GM18499 (cell line): ENCODE data around the gene LDLRAD4.

Experiments used
- ATAC-seq: cut with Tn5 transposase; IDR thresholded peaks from one replicate; pipeline ENCODE4 v1.9.1; 2021; ENCODE audit warnings: moderate number of reproducible peaks; ENCODE audit not compliant: insufficient read depth, unreplicated experiment

Gene LDLRAD4

GRCh38 chr18:13518382-13518781 is 299.8 kb downstream of the LDLRAD4 start:
- no peak for ATAC-seq

- ATAC-seq, result no peak
Observed at GRCh38 chr18:13520306-13520705, 301.7 kb downstream of the LDLRAD4 start.

GRCh38 chr18:13520741-13521140 is 302.2 kb downstream of the LDLRAD4 start:
- no peak for ATAC-seq

- no peak for ATAC-seq
Observed at GRCh38 chr18:13521418-13521817, 302.9 kb downstream of the LDLRAD4 start.

DNA sequence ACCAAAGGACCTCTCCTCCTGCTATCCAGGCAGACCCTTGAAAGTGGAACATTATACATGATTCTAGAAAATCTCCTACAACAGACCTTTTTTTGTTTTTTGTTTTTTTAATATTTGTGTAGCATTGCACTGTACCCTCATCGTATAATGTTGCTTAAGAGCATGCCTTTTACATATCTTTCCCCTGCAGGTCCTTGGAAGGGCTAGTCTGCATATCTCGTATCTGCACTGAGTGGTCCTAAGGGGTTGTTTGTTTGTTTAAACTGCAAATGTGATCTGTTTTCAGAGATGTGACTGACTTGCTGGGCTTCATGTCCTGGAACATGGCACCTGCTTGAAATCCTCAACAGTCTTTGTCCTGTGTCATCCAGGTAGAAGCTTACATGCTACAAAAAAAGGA is 303.7 kb downstream of the LDLRAD4 start:
- no peak for ATAC-seq

DNA sequence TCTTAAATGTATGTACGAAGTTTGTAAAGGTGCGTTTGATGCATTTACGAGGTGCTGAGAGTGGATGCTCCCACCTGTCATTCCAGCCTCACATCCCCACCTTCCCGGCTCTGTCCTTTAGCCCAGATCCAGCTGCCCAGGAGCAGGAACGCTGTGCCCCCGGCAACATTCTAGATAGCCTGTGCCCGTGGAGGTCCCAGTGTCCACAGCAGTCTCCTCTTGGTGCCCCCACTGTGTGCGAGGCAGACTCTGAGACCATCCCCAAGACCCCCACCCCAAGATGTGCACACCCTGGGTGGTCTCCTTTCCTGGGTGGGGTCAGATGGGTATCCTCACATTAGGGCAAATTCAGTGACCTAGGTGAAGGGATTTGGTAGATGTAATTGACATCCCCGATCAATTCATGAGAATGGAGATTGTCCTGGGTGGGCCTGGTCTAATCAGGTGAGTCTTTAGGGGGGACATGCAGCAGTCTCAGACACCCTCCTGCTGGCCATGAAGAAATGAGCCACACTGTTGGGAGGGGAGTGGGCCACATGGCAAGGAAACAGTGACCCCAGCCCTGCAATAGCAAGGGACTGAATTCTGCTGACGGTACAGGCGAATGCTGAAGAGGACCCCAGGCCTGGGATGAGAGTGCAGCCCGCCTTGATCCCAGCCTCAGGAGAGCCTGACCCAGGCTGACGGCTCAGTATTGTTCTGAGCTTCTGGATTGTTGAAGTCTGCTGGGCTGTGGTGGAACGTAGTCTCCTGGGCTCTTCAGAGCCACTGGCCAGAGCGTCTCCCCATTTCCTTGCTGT is 304.5 kb downstream of the LDLRAD4 start:
- ATAC-seq, result no peak

- no peak for ATAC-seq
Observed at GRCh38 chr18:13524054-13524453, 305.5 kb downstream of the LDLRAD4 start.

DNA sequence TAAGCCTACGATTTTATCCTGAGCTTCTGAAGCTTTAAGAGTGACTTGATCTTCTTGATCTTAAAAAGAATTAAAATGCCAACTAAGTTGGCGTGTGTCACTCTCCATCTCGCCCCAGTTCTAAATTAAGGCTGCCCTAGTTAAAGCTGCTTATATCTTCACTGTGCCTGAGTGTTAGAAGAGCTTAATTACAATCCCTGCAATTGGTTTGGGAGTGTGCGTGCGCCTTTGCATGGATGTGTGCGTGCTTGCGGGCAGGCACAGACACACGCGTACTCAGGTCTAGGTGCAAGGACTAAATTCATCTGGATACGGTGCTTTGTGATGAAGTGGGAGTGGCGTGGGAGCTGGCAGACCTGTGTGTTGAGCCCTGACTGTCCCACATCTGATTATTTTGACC is 306.3 kb downstream of the LDLRAD4 start:
- ATAC-seq, result no peak

DNA sequence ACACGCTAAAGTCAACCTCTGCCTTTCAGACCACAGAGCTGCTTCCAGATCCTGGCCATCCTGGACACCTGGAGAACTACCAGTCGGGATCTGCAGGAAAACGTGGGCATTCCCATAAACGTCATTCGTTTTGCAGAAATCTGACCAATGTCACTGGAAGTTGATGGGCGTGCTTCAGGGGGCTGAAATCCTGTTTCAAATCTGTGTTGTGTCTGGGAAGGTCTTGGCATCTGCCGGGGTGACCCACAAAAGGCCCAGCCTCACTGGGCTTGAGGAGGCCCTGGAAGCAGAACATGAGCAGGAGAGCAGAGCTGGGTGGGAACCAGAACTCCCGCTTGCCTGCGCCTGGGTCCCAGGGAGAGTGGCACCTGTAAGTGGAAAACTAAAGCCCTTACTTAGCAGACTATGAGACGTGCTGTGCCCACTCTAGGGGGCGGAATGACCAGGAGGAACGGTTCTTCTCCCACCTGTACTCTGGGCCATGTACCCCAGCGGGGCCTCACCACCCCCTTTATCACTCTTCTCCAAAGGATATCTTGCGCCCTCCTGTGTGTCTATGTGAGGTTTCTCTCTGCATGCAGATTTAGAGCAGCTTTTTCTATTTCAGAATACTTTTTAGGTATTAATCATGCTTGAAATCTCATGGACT is 306.9 kb downstream of the LDLRAD4 start:
- ATAC-seq, result no peak

DNA sequence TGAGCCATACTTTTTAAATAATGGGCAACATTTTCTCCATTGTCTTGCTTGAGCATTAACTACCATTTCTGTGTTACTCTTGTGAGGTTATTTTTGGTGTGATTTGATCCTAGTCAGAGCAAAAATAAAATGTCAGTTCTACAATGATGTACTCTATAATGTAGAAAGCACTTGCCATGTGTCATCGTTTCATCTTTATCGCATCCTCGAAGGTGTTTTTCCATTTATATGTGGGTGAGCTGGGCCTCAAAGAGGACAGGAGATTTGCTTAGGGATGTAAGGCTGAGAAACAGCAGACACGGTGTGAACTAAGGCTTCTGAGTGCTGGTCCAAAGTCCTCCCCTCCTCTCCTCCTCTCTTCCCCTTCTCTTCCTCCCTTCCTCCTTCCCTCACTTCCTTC is 308.0 kb downstream of the LDLRAD4 start:
- no peak for ATAC-seq

DNA sequence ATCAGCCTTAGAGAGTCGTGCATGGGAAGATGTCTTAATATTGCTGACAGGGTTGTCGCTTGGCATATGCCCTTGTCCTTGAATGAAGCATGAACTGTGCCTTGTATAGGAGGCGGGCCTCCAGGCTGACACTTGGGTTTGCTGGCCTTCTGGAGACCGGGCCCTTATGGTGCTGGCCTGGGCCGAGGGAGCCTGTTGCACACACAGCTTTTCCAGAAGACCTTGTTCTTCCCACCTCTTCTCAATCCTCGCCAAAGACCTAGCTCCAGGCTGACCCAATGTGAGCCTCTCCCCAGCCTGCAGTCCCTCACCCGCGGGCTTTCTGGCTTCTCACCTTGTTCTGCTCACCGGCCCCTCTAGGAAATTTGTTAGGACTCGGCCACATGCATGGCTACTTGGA is 308.7 kb downstream of the LDLRAD4 start:
- no peak for ATAC-seq

DNA sequence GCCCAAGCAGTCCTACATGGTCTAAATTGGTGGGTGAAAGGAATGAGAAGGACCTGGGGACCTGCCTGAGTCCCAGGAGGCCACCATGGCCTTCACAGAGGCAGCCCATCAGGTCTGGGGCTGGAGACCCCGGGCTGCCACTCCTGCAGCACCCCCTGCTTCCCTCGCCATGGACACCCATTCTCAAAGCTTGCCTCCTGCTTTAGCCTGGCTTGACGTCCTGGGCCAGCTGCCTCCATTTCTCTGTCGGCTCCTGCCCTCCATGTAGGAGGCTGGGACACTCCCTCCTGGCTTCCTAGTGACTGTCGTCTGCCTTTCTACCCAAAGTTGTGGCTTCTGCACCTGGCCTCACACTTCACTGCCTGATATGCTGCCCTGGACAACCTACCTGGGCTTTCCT is 309.2 kb downstream of the LDLRAD4 start:
- no peak for ATAC-seq

DNA sequence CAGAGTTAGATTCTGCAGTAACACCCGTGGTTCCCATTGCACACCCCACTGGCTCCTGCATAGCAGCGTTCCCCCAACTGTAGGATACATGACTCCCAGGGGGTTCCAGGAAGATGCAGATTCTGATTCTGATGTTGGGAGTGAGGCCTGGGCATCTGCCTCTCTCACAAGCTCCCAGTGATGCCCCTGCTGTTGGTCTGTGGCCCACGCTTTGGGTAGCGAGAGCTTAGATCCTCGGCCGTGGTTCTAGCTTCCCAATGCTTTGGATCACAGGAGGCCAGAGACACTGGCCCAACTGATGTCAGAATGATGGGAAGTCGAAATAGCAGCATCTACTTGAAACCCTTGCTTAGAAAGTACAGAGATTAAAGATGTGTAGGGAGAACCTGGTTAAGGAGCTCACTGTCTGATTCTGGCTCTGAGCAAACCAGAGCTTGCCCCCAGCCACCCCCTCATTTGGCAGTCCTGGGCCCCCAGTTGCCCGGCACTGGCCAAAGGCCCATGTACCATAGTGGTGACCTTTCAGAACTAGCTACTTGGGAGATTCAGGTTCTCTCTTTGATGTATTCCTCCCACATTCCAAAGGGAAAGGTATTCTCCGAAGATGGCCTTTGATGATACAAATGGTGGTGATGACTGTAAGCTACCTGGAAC is 310.3 kb downstream of the LDLRAD4 start:
- no peak for ATAC-seq

DNA sequence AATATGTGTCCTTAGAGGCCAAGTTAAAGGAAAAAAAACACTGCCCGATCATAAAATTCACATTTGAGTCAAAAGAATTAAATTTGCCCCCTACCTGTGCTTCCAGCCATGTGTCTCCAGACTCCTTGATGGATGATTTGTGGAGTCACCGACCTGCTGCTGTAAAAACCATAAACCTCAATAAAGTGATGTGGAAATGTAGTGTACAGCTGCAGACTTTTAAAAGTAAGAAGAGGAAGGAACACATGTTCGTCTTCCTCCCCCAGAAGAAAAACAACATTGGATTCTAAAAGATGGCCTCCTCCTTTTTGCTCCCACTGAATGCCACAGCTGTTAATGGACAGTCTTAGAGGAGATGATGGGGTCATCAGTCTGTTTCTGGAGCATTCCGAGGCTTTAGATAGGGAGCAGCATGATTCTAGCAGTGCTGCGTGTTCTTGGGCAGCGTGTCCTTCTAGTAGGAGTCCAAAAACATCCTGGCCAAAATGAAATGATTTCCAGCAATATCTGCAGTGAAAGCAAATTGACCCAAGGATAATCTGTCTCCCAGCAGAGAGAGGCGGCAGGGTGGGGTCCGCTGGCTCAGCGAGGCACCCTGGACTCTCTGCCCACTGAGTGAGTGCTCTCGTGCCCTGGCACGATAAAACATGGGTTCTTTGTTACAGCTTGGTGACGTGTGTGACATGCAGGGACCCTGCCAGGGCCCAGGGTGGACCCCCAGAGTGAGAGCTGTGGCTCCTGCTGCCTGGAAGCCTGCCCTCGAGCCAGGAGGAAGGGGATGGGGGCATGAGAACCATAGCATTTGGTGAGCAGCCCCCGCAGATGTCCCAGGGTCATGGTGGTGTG is 311.7 kb downstream of the LDLRAD4 start:
- ATAC-seq, result no peak

DNA sequence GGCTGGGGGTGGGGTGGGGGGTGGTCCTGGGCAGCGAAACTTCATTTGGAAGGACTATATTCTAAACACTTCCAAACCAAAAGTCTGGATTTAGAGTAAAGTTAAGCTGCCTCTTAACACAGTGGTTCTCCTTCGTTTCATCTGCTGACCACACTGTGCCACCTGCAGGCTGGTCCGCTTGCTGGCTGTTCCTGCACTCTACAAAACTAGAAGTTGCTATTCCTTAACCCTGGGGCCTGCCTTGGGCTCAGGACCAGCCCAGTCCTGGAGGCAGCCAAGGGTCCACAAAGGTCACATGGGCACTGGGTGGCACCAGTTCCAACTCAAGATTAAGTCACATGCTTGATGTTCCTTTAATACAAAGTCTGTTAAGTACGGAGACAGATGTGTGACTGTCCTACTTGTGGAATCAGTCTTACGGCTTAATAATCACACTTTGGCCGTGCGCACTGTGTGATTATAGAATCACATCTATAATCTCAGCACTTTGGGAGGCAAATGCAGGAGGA is 312.4 kb downstream of the LDLRAD4 start:
- no peak for ATAC-seq

DNA sequence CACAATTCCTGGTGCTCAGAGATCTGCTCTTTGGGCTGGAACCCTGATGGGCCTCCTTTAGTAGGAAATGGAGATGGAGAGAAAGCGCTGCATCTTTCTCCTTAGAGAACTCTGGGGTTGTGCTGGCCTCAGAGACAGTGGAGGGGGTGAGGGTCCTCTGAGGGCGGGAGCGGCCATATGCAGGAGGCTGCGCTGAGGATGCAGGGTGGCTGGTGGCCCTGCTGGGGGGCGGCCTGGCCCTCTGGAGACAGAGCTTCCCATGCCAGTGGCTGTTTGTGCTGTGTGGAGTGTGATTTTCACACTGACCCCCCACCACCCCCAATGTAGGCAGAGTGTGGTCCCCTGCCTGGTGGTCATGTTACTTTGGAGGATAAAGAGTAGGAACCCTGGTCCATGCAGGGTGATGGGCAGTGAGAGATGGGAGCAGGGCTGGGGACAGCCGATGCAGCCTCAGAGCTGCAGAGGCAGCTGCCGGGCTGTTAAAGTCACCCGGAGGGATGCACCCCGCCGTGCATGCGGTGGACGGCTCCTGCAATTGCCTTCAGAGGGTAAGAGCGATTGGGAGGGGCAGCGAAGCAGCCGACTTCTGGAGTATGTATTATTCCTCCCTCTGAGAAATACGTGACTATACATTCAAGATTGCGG is 313.2 kb downstream of the LDLRAD4 start:
- no peak for ATAC-seq

DNA sequence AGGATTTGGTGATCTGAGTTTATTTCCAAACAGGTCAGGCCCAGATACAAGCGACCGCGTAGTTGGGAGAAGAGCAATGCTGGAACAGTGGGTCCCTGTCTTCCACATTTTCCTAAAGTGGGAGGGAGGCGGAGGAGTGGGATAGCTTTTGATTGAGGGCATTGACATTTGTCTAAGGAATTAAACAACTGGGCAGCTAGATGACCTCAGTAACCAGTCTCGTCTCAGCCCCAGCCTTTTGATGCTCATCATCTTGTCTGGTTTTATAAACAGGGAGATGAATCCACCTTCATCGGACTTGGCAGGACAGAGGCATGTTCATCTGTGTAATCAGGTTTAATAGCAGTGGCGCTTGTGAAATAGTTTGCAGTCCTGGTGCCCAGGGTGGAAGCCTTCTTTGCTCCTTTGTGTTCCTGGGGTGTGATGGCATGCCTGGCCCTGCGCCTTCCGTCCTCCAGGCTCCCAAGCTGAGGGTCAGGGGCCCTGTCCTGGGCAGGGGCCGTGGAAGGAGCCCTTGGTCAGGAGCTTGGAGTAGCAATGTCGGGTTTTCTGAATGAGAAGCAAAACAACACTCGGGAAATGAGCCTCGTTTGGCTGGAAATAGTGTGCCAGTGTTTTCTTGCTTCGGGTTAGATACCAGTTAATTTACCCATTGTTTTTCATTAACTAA is 314.0 kb downstream of the LDLRAD4 start:
- ATAC-seq, result no peak

- ATAC-seq, result no peak
Observed at GRCh38 chr18:13534631-13535030, 316.1 kb downstream of the LDLRAD4 start.

- ATAC-seq, result no peak
Observed at GRCh38 chr18:13536578-13536977, 318.0 kb downstream of the LDLRAD4 start.
